ENCODE measurements around the gene ADORA2B.

DNA sequence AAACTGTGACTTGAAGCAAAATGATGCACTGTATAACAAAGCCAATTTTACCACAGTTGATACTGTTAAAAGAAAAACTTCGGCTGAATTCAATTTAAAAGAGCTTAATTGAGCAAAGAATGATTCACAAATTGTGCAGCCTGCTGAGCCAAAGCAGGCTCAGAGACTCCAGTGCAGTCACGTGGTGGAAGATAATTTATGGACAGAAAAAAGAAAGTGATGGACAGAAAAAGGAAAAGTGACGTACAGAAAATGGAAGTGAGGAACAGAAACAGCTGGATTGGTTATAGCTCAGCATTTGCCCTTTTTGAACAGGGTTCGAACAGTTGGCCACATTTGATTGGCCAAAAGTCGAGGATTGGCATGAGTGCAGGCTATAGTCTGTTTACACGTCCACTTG is 28.9 kb downstream of the ADORA2B start:
- TF ChIP-seq, protein P1, sequence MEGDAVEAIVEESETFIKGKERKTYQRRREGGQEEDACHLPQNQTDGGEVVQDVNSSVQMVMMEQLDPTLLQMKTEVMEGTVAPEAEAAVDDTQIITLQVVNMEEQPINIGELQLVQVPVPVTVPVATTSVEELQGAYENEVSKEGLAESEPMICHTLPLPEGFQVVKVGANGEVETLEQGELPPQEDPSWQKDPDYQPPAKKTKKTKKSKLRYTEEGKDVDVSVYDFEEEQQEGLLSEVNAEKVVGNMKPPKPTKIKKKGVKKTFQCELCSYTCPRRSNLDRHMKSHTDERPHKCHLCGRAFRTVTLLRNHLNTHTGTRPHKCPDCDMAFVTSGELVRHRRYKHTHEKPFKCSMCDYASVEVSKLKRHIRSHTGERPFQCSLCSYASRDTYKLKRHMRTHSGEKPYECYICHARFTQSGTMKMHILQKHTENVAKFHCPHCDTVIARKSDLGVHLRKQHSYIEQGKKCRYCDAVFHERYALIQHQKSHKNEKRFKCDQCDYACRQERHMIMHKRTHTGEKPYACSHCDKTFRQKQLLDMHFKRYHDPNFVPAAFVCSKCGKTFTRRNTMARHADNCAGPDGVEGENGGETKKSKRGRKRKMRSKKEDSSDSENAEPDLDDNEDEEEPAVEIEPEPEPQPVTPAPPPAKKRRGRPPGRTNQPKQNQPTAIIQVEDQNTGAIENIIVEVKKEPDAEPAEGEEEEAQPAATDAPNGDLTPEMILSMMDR (IDR thresholded peaks at IDR 0.05; ENCODE audit: poor library complexity), result no peak
- no peak for TF ChIP-seq EZH2 (IDR thresholded peaks at IDR 0.05; ENCODE audit: borderline replicate concordance)

All from hepatocyte (in vitro differentiated cells).